ENCODE measurements around the gene YAF2. TPM values are rescaled to one million over a fixed set of nuclear protein-coding genes. Genes with fewer than 3 reads are reported as not detected.

YAF2 gene
- total and polyA plus RNA-seq, 2 donors (not counting 3 experiments of a cell fraction or from before 2014, with no cell fraction given) = 6.9 to 29.2 TPM

DNA sequence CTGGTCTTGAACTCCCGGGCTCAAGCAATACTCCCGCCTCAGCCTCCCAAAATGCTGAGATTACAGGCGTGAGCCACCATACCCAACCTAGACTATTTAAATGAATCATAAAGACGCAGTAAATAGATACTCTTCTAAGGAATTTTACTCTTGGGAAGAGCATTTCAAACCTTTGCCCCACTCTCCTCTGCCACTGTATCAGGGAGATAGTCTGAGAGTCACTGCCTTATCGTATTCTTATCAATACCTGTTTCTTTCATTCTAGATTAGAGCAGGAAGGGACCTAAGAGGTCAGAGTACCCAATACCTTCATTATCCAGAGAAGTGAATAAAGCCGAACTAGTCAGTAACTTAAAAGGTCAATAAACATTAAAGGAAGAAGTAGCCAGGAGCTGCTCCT is 109.2 kb downstream of the YAF2 start:
- dilution Hi-C loops (cut with MboI; ENCODE audit: extremely low pct_ligation_motif_present, low sequenced_read_pairs) (no loop called here), intact Hi-C loops (cut with micrococcal nuclease) (loop anchor here (1.0 kb wide), 3 partner anchors 203 to 440 kb away; no protein-coding TSS in a partner anchor)
- FAIRE-seq (no peak), DNase-seq (ENCODE audit: low read depth, low spot score) (no peak)
- Histone ChIP-seq H3K36me3 (ENCODE audit: control insufficient read depth in 2 of 2, extremely low read depth in 1 of 2, insufficient read depth in 2 of 2, low read length in 2 of 2) (no peaks in the 10 kb centered on the region), H3K9me1 (replicated peaks; ENCODE audit: control insufficient read depth, extremely low read depth, insufficient read depth, low read length) (no peaks in the 10 kb centered on the region), H3K27me3 (ENCODE audit: control insufficient read depth in 2 of 2, insufficient read depth in 2 of 2, low read length in 2 of 2) (no peaks in the 10 kb centered on the region), H4K20me1 (replicated peaks; ENCODE audit: control insufficient read depth, extremely low read depth, insufficient read depth, low read length) (no peaks in the 10 kb centered on the region), H2AFZ (ENCODE audit: low read depth, low read length) (no peak overlapping the region), H3K27ac (ENCODE audit: insufficient read depth, low read depth, low read length) (no peak overlapping the region), H3K9ac (replicated peaks; ENCODE audit: extremely low read depth, insufficient read depth, low read length) (no peak overlapping the region), H3K4me1 (ENCODE audit: control insufficient read depth, extremely low read depth, insufficient read depth, low read length) (peaks cover 23% of the 10 kb centered on the region), H3K79me2 (ENCODE audit: control insufficient read depth, insufficient read depth, low read length) (peaks cover 37% of the 10 kb centered on the region), H3K4me3 (replicated peaks in 1 of 3; ENCODE audit: insufficient read depth in 1 of 3, low read depth in 1 of 3, low read length in 3 of 3) (no peak overlapping the region), H3K9me3 (replicated peaks; ENCODE audit: control insufficient read depth, insufficient read depth, low read length) (no peaks in the 10 kb centered on the region), H3K4me2 (ENCODE audit: insufficient read depth, low read length) (no peak overlapping the region)
- TF ChIP-seq EZH2 (IDR thresholded peaks at IDR 0.05; ENCODE audit: borderline replicate concordance, low read depth, low read length, severe bottlenecking) (no peak), MYC (IDR thresholded peaks at IDR 0.05; ENCODE audit: low read depth, low read length) (no peak), GATA2 (IDR thresholded peaks at IDR 0.05; ENCODE audit: insufficient read depth, insufficient read length, low read depth, low read length) (no peak), POLR2A (IDR thresholded peaks at IDR 0.05; ENCODE audit: low read depth, low read length) (no peak), JUN (IDR thresholded peaks at IDR 0.05; ENCODE audit: borderline replicate concordance, insufficient read depth, insufficient read length, low read depth) (no peak), POLR2AphosphoS5 (IDR thresholded peaks at IDR 0.05; ENCODE audit: insufficient read depth, low read depth, low read length) (no peak), FOS (IDR thresholded peaks at IDR 0.05; ENCODE audit: borderline replicate concordance, insufficient read depth, low read length) (no peak)
- TF ChIP-seq, protein P1, sequence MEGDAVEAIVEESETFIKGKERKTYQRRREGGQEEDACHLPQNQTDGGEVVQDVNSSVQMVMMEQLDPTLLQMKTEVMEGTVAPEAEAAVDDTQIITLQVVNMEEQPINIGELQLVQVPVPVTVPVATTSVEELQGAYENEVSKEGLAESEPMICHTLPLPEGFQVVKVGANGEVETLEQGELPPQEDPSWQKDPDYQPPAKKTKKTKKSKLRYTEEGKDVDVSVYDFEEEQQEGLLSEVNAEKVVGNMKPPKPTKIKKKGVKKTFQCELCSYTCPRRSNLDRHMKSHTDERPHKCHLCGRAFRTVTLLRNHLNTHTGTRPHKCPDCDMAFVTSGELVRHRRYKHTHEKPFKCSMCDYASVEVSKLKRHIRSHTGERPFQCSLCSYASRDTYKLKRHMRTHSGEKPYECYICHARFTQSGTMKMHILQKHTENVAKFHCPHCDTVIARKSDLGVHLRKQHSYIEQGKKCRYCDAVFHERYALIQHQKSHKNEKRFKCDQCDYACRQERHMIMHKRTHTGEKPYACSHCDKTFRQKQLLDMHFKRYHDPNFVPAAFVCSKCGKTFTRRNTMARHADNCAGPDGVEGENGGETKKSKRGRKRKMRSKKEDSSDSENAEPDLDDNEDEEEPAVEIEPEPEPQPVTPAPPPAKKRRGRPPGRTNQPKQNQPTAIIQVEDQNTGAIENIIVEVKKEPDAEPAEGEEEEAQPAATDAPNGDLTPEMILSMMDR (IDR thresholded peaks at IDR 0.05; ENCODE audit: extremely low read depth in 1 of 2, insufficient read depth in 1 of 2, low read depth in 1 of 2, low read length in 2 of 2) = no peak
- TF ChIP-seq, protein P2, sequence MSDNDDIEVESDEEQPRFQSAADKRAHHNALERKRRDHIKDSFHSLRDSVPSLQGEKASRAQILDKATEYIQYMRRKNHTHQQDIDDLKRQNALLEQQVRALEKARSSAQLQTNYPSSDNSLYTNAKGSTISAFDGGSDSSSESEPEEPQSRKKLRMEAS (IDR thresholded peaks at IDR 0.05; ENCODE audit: insufficient read depth, insufficient read length) = no peak
- ChIA-PET POLR2A (no interaction called here), CTCF (interaction anchor here (0.9 to 2.2 kb wide), 10 partner anchors 9 to 1209 kb away, joined by 3 to 12 read pairs (median 4); no protein-coding TSS in a partner anchor)
- BruUV-seq (replicated peaks) = no TSS peak
